GM21717 (cell line): ENCODE results near the gene FAXC.

Experiments used
- ATAC-seq: cut with Tn5 transposase; IDR thresholded peaks from one replicate; pipeline ENCODE4 v1.9.1; 2021; ENCODE audit warnings: mild to moderate bottlenecking, moderate library complexity; ENCODE audit not compliant: unreplicated experiment

The FAXC gene

GRCh38 chr6:99349171-99350141, at the start of gene FAXC:
TSS of gene FAXC (minus strand) at chr6:99349674. CDS start at chr6:99349372, 302 bp downstream.
- ATAC-seq = no peak

- no peak for ATAC-seq
Measured at GRCh38 chr6:99397287-99397686, 47.8 kb upstream of the FAXC start.

- ATAC-seq = peak; percentile 67
Measured at GRCh38 chr6:99393698-99394531, 44.4 kb upstream of the FAXC start, which contains the start of gene COQ3. TSS of gene COQ3 (minus strand) at chr6:99394195. CDS start at chr6:99394179, 16 bp downstream.

- ATAC-seq = peak; percentile 21
Measured at GRCh38 chr6:99393366-99393697, 43.9 kb upstream of the FAXC start.

- no peak for ATAC-seq
Measured at GRCh38 chr6:99390896-99391295, 41.4 kb upstream of the FAXC start.

- ATAC-seq = no peak
Measured at GRCh38 chr6:99384507-99384906, 35.0 kb upstream of the FAXC start.

GRCh38 chr6:99378636-99379035, 29.2 kb upstream of the FAXC start:
- no peak for ATAC-seq

- no peak for ATAC-seq
Measured at GRCh38 chr6:99369533-99369932, 20.1 kb upstream of the FAXC start.

- no peak for ATAC-seq
Measured at GRCh38 chr6:99366852-99367251, 17.4 kb upstream of the FAXC start.

- peak; percentile 92 for ATAC-seq
Measured at GRCh38 chr6:99364026-99364425, 14.6 kb upstream of the FAXC start.

GRCh38 chr6:99362678-99363268, 13.3 kb upstream of the FAXC start:
- no peak for ATAC-seq

GRCh38 chr6:99359800-99360199, 10.3 kb upstream of the FAXC start:
- ATAC-seq = no peak

GRCh38 chr6:99356641-99357040, 7.2 kb upstream of the FAXC start:
- no peak for ATAC-seq

GRCh38 chr6:99354983-99355382, 5.5 kb upstream of the FAXC start:
- no peak for ATAC-seq

- no peak for ATAC-seq
Measured at GRCh38 chr6:99353126-99353525, 3.7 kb upstream of the FAXC start.

GRCh38 chr6:99350573-99350972, 1.1 kb upstream of the FAXC start:
- ATAC-seq = no peak

GRCh38 chr6:99348288-99349170, 945 bp downstream of the FAXC start:
- no peak for ATAC-seq

- no peak for ATAC-seq
Measured at GRCh38 chr6:99347804-99348203, 1.7 kb downstream of the FAXC start.

GRCh38 chr6:99346595-99346994, 2.9 kb downstream of the FAXC start:
- ATAC-seq = no peak

GRCh38 chr6:99345164-99345563, 4.3 kb downstream of the FAXC start:
- ATAC-seq = no peak
